HepG2 (cell line): ENCODE measurements around the gene PCBP2. TPM values are rescaled to one million over a fixed set of nuclear protein-coding genes. Genes with fewer than 3 reads are reported as not detected.

Experiments used
- ATAC-seq: fragments of 200-7000 bp; cut with Tn5 transposase; 3 replicates; pipeline ENCODE4 v1.9.1; 2020; ENCODE audit warnings: mild to moderate bottlenecking, moderate library complexity
- BruUV-seq: library from RNA; stranded (reverse); fragments of 400-500 nt; replicated peaks from 2 replicates; lab custom pipeline; 2021; lab: Mats Ljungman, UMichigan
- CTCF ChIA-PET: fragments of 300-600 bp; formaldehyde crosslinking; extraction: SDS; loops from one replicate; lab custom pipeline; 2021; ENCODE audit warnings: low total read pairs, inconsistent platforms, low intra/inter-chr PET ratio; lab: Yijun Ruan, JAX
- POLR2A ChIA-PET: fragments of 350-600 bp; sonication (Branson Sonifier 250); formaldehyde crosslinking; loops from one replicate; lab custom pipeline; 2020; ENCODE audit warnings: antibody characterized with exemption, inconsistent platforms; lab: Yijun Ruan, JAX
- DNase-seq: peaks from one replicate; pipeline ENCODE4 v3.0.0-alpha.2; 2015; ENCODE audit warnings: low spot score
- FAIRE-seq: peaks from 3 replicates; lab custom pipeline; 2011; peaks lifted over from hg19 to GRCh38; lab: Jason Lieb, UNC
- H2AFZ ChIP-seq: one replicate; pipeline ENCODE4 v1.6.1; 2011; ENCODE audit warnings: low read length, inconsistent platforms
- H3K27ac ChIP-seq: fragments of 300-600 bp; 3 replicates; pipeline ENCODE4 v1.8.0; 2011; ENCODE audit warnings: mixed run types, mild to moderate bottlenecking, mixed read lengths, low read length, inconsistent platforms; ENCODE audit not compliant: insufficient read depth; ENCODE audit errors: extremely low read length
- H3K27me3 ChIP-seq, 2 experiments: fragments of 200-600 bp in 1 of 2; 2 replicates in 1 of 2; 3 replicates in 1 of 2; pipeline versions ENCODE4 v1.6.0 to v1.8.0; 2011; ENCODE audit warnings: low read length in 2 of 2, mild to moderate bottlenecking in 2 of 2, moderate library complexity in 2 of 2, inconsistent platforms in 1 of 2; ENCODE audit not compliant: insufficient read depth in 2 of 2, control insufficient read depth in 1 of 2
- H3K36me3 ChIP-seq, 2 experiments: fragments of 200-600 bp in 1 of 2; replicated peaks in 1 of 2; 2 replicates in 1 of 2; 3 replicates in 1 of 2; pipeline versions ENCODE4 v1.5.1 to v1.8.0; 2011; ENCODE audit warnings: low read length in 2 of 2, inconsistent platforms in 1 of 2; ENCODE audit not compliant: insufficient read depth in 2 of 2, control insufficient read depth in 1 of 2
- H3K4me1 ChIP-seq: 2 replicates; pipeline ENCODE4 v1.5.1; 2012; ENCODE audit warnings: low read length, inconsistent platforms; ENCODE audit not compliant: insufficient read depth
- H3K4me2 ChIP-seq: 2 replicates; pipeline ENCODE4 v1.6.0; 2011; ENCODE audit warnings: low read depth, low read length, inconsistent platforms
- H3K4me3 ChIP-seq, 3 experiments: fragments of 200-600 bp in 1 of 3; sonication (generic), shearing (Covaris generic) in 1 of 3; replicated peaks in 1 of 3; 2 replicates each; pipeline ENCODE4 v1.5.1; 2011 to 2016; ENCODE audit warnings: low read length in 3 of 3, inconsistent platforms in 2 of 3, low read depth in 2 of 3, mild to moderate bottlenecking in 2 of 3, control low read depth in 1 of 3, mixed read lengths in 1 of 3; ENCODE audit not compliant: insufficient read depth in 1 of 3
- H3K79me2 ChIP-seq: one replicate; pipeline ENCODE4 v1.6.1; 2011; ENCODE audit warnings: low read length, inconsistent platforms; ENCODE audit not compliant: insufficient read depth
- H3K9ac ChIP-seq: 2 replicates; pipeline ENCODE4 v1.6.0; 2011; ENCODE audit warnings: mild to moderate bottlenecking, low read depth, low read length, inconsistent platforms; ENCODE audit not compliant: insufficient read depth
- H3K9me3 ChIP-seq: 2 replicates; pipeline ENCODE4 v1.5.1; 2012; ENCODE audit warnings: mild to moderate bottlenecking, low read length
- H4K20me1 ChIP-seq: 2 replicates; pipeline ENCODE4 v1.6.0; 2011; ENCODE audit warnings: inconsistent platforms, mild to moderate bottlenecking, low read length, moderate library complexity; ENCODE audit not compliant: insufficient read depth
- AKAP8 ChIP-seq: sonication (generic); formaldehyde crosslinking; IDR thresholded peaks from 2 replicates; pipeline ENCODE4 v1.5.1; 2020; ENCODE audit warnings: mild to moderate bottlenecking, missing genetic modification reagents
- DMAP1 ChIP-seq: IDR thresholded peaks from 2 replicates; pipeline ENCODE4 v1.6.1; 2016
- EP300 ChIP-seq, 3 experiments: sonication (generic) in 1 of 3; formaldehyde crosslinking in 1 of 3; IDR thresholded peaks; 2 replicates each; pipeline versions ENCODE4 v1.5.1 to v1.6.1; 2011 to 2020; ENCODE audit warnings: low read depth in 2 of 3, low read length in 2 of 3, borderline replicate concordance in 1 of 3, improper control_type of control experiment in 1 of 3, mild to moderate bottlenecking in 1 of 3, missing genetic modification reagents in 1 of 3, moderate library complexity in 1 of 3
- HDAC6 ChIP-seq: fragments of 200-600 bp; sonication (generic); IDR thresholded peaks from 2 replicates; pipeline ENCODE4 v1.7.0; 2017; ENCODE audit warnings: mild to moderate bottlenecking, antibody characterized with exemption, low read length, low read depth
- IRX3 ChIP-seq: sonication (generic); formaldehyde crosslinking; IDR thresholded peaks from 2 replicates; pipeline ENCODE4 v1.8.1; 2023; ENCODE audit warnings: mild to moderate bottlenecking, low read depth, missing genetic modification reagents, borderline replicate concordance
- MED1 ChIP-seq: sonication (generic); formaldehyde crosslinking; IDR thresholded peaks from 2 replicates; pipeline ENCODE4 v1.4.0; 2020; ENCODE audit warnings: missing genetic modification reagents
- POLR2A ChIP-seq, 2 experiments: IDR thresholded peaks; 2 replicates each; pipeline ENCODE4 v1.6.1; 2011; ENCODE audit warnings: low read depth in 2 of 2, low read length in 2 of 2, mild to moderate bottlenecking in 1 of 2, moderate library complexity in 1 of 2; ENCODE audit not compliant: insufficient read depth in 1 of 2
- RBFOX2 ChIP-seq: fragments of 200-400 bp; formaldehyde crosslinking; IDR thresholded peaks from 2 replicates; pipeline ENCODE4 v1.6.1; 2017; ENCODE audit warnings: low read depth, mild to moderate bottlenecking, low read length
- SMAD3 ChIP-seq: sonication (generic); formaldehyde crosslinking; IDR thresholded peaks from 2 replicates; pipeline ENCODE4 v1.4.0; 2020; ENCODE audit warnings: missing genetic modification reagents
- SP1 ChIP-seq, 2 experiments: fragments of 450-650 bp in 1 of 2; sonication (generic) in 1 of 2; formaldehyde crosslinking in 1 of 2; IDR thresholded peaks; 2 replicates each; pipeline versions ENCODE4 v1.4.0 to v1.6.1; 2016 to 2020; ENCODE audit warnings: missing genetic modification reagents in 1 of 2
- SP5 ChIP-seq: IDR thresholded peaks from 2 replicates; pipeline ENCODE4 v1.6.1; 2016; ENCODE audit warnings: low read depth, borderline replicate concordance
- ZFP37 ChIP-seq: sonication (generic); formaldehyde crosslinking; IDR thresholded peaks from 2 replicates; pipeline ENCODE4 v1.4.0; 2020; ENCODE audit warnings: missing genetic modification reagents, borderline replicate concordance
- ZFP41 ChIP-seq: sonication (generic); formaldehyde crosslinking; IDR thresholded peaks from 2 replicates; pipeline ENCODE4 v1.4.0; 2020; ENCODE audit warnings: mild to moderate bottlenecking, missing genetic modification reagents, borderline replicate concordance
- ZNF260 ChIP-seq: sonication (generic); formaldehyde crosslinking; IDR thresholded peaks from 2 replicates; pipeline ENCODE4 v1.4.0; 2020; ENCODE audit warnings: missing genetic modification reagents, low read depth, mild to moderate bottlenecking, borderline replicate concordance
- ZNF430 ChIP-seq: sonication (generic); formaldehyde crosslinking; IDR thresholded peaks from 2 replicates; pipeline ENCODE4 v1.9.0; 2021; ENCODE audit warnings: mild to moderate bottlenecking, missing genetic modification reagents
- WGBS: methylation state at CpG from one replicate; pipeline ENCODE4 v1.1.6; 2017; ENCODE audit warnings: low lambda C conversion rate; 5-methylcytosine and 5-hydroxymethylcytosine counted together
- in situ Hi-C: cut with HindIII; loops from 2 replicates; pipeline ENCODE4 v1.10.0; 2017; ENCODE audit warnings: low pct_unique_long_range_greater_than_20kb; ENCODE audit not compliant: extremely low pct_ligation_motif_present
- intact Hi-C: fragments of 100-400 bp; cut with micrococcal nuclease; formaldehyde crosslinking; loops from one replicate; pipeline ENCODE4 v1.10.0; 2022; ENCODE audit not compliant: unreplicated experiment
- polyA plus RNA-seq, 8 experiments: library from polyadenylated mRNA; depleted of rRNA in 3 of 8; stranded (reverse) in 7 of 8; unstranded in 1 of 8; fragments of >200 nt; fragmentation: Illumina TruSeq in 4 of 8; extraction: Trizol in 4 of 8; gene quantifications; 2 replicates each; pipeline versions ENCODE4 v1.2.1 to v1.2.3, GENCODE V29; 2011 to 2016; ENCODE audit warnings: low read depth in 4 of 8, missing spikeins in 1 of 8, mixed read lengths in 1 of 8; ENCODE audit not compliant: insufficient read depth in 1 of 8
- total RNA-seq, 5 experiments: library from RNA; depleted of rRNA; stranded (reverse); fragments of >200 nt; fragmentation: Illumina TruSeq; extraction: Trizol; gene quantifications; 2 replicates each; pipeline ENCODE4 v1.2.3, GENCODE V29; 2016; ENCODE audit warnings: low read depth in 1 of 5
- TF ChIP-seq, protein P1 (sequence below): sonication (generic); formaldehyde crosslinking; IDR thresholded peaks from 2 replicates; pipeline ENCODE4 v1.4.0; 2020; ENCODE audit warnings: mild to moderate bottlenecking, low read depth, missing genetic modification reagents
- TF ChIP-seq, protein P2 (sequence below): sonication (generic); formaldehyde crosslinking; IDR thresholded peaks from 2 replicates; pipeline ENCODE4 v1.8.0; 2022; ENCODE audit warnings: missing genetic modification reagents, mild to moderate bottlenecking, borderline replicate concordance

The PCBP2 gene
- total and polyA plus RNA-seq, 2 of the 13 experiments (the other 11 are each of a cell fraction or from before 2014, with no cell fraction given) = 154 to 345 TPM

GRCh38 chr12:53467880-53468279 lies 16.0 kb downstream of the PCBP2 start:
- peaks cover 51 to 95% of the 10 kb centered on the region in 2 experiments for H3K36me3 ChIP-seq
- no peak for FAIRE-seq
- H3K9me3 ChIP-seq = no peaks in the 10 kb centered on the region
- in situ Hi-C loops = no loop called here
- DNase-seq = no peak
- H3K27me3 ChIP-seq = no peaks in the 10 kb centered on the region
- BruUV-seq = TSS peak; percentile 27
- intact Hi-C loops = no loop called here
- ChIA-PET CTCF (no interaction called here), POLR2A (interaction anchor here (1.0 kb wide), 1 partner anchor 11 kb away, joined by 3 read pairs; no protein-coding TSS in a partner anchor)
- H3K9ac ChIP-seq = no peak overlapping the region
- peaks cover 45% of the 10 kb centered on the region for H3K79me2 ChIP-seq
- H3K4me1 ChIP-seq = peaks cover 28% of the 10 kb centered on the region
- no peak overlapping the region for H2AFZ ChIP-seq
- 90% methylated on average over 2 of the region's 2 CpGs for WGBS
- H3K27ac ChIP-seq = no peak overlapping the region
- TF ChIP-seq SP1 (IDR thresholded peaks at IDR 0.05) (no peak), SP1 (CRISPR knock-in tag; IDR thresholded peaks at IDR 0.05) (no peak), MED1 (no peak)
- no peak for ATAC-seq
- no peak overlapping the region for H3K4me2 ChIP-seq
- H3K4me3 ChIP-seq = no peak overlapping the region
- peaks cover 54% of the 10 kb centered on the region for H4K20me1 ChIP-seq

DNA sequence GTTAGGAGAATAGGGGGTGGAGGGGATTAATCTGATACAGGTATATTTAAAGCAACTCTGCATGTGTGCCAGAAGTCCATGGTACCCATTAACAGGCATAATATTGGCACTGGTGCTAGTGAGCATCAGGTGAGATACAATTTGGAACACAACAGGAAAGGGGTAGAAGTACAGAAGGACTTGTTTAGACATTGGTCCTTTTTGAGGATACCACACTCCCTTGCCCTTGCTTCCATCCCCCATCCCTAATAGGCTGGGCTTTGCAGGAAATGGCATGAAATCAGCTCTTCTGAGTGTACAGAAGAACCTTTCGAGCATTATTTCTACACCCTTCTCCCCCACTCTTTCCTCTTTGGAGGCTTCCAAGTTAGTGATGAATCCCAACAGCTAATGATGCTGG lies 16.4 kb downstream of the PCBP2 start:
- H3K9ac ChIP-seq = no peak overlapping the region
- H2AFZ ChIP-seq = no peak overlapping the region
- in situ Hi-C loops = no loop called here
- no peak for FAIRE-seq
- WGBS = 96% methylated on average over 1 of the region's 1 CpG
- H3K79me2 ChIP-seq = peaks cover 41% of the 10 kb centered on the region
- CTCF ChIA-PET = no interaction called here
- peaks cover 53 to 94% of the 10 kb centered on the region in 2 experiments for H3K36me3 ChIP-seq
- POLR2A ChIA-PET = interaction anchor here (1.0 kb wide), 1 partner anchor 10 kb away, joined by 3 read pairs; no protein-coding TSS in a partner anchor
- no peak for DNase-seq
- no peak overlapping the region for H3K4me3 ChIP-seq
- BruUV-seq = no TSS peak
- H3K4me1 ChIP-seq = peaks cover 24% of the 10 kb centered on the region
- no peak overlapping the region for H3K4me2 ChIP-seq
- H3K9me3 ChIP-seq = no peaks in the 10 kb centered on the region
- H4K20me1 ChIP-seq = peaks cover 52% of the 10 kb centered on the region
- intact Hi-C loops = no loop called here
- H3K27me3 ChIP-seq = no peaks in the 10 kb centered on the region
- ATAC-seq = no peak
- H3K27ac ChIP-seq = no peak overlapping the region
- TF ChIP-seq, protein P1, sequence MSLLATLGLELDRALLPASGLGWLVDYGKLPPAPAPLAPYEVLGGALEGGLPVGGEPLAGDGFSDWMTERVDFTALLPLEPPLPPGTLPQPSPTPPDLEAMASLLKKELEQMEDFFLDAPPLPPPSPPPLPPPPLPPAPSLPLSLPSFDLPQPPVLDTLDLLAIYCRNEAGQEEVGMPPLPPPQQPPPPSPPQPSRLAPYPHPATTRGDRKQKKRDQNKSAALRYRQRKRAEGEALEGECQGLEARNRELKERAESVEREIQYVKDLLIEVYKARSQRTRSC (CRISPR knock-in tag) = no peak
- TF ChIP-seq SP5 (CRISPR knock-in tag) (no peak), EP300 (IDR thresholded peaks at IDR 0.05; ENCODE audit: low read depth in 2 of 2, low read length in 2 of 2) (no peak), EP300 (CRISPR knock-in tag; IDR thresholded peaks at IDR 0.05; ENCODE audit: borderline replicate concordance) (no peak), ZFP41 (CRISPR knock-in tag) (no peak), IRX3 (CRISPR knock-in tag) (no peak), AKAP8 (CRISPR knock-in tag) (no peak), ZNF260 (CRISPR knock-in tag) (no peak), ZFP37 (no peak), HDAC6 (no peak), ZNF430 (CRISPR knock-in tag) (no peak), POLR2A (IDR thresholded peaks at IDR 0.05; ENCODE audit: insufficient read depth in 1 of 2, low read depth in 2 of 2, low read length in 2 of 2) (peak in 1 of 2 experiments; percentile 50; a peak in 1 of 4 replicates), DMAP1 (CRISPR knock-in tag) (no peak), SMAD3 (CRISPR knock-in tag) (no peak), RBFOX2 (peak; percentile 63)
- TF ChIP-seq, protein P2, sequence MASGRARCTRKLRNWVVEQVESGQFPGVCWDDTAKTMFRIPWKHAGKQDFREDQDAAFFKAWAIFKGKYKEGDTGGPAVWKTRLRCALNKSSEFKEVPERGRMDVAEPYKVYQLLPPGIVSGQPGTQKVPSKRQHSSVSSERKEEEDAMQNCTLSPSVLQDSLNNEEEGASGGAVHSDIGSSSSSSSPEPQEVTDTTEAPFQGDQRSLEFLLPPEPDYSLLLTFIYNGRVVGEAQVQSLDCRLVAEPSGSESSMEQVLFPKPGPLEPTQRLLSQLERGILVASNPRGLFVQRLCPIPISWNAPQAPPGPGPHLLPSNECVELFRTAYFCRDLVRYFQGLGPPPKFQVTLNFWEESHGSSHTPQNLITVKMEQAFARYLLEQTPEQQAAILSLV (CRISPR knock-in tag) = no peak
